IPS-18c (cell line): Measurements from ENCODE around the gene GLRX5.
"Not testable (repeated sequence)": the region's sequence is repeated elsewhere in the genome, so short reads cannot be mapped to it uniquely, and the experiment has no call there.

Experiments
- H3K4me3 ChIP-seq: 2 replicates; pipeline ENCODE4 v1.7.0; 2013; ENCODE audit warnings: low read depth, mild to moderate bottlenecking, low read length, moderate library complexity; ENCODE audit not compliant: insufficient read depth
- H3K9me3 ChIP-seq: one replicate; pipeline ENCODE4 v1.6.1; 2013; ENCODE audit warnings: mild to moderate bottlenecking, low read length, moderate library complexity; ENCODE audit not compliant: control insufficient read depth, insufficient read depth

Gene GLRX5

GRCh38 chr14:95496690-95497259, 38.1 kb upstream of the GLRX5 start:
- H3K4me3 ChIP-seq = no peak overlapping the region
- H3K9me3 ChIP-seq = no peaks in the 10 kb centered on the region

GRCh38 chr14:95497561-95498011, 37.3 kb upstream of the GLRX5 start:
- no peak overlapping the region for H3K4me3 ChIP-seq
- H3K9me3 ChIP-seq = no peaks in the 10 kb centered on the region

GRCh38 chr14:95498622-95499353, 36.1 kb upstream of the GLRX5 start:
- H3K9me3 ChIP-seq = no peaks in the 10 kb centered on the region
- no peak overlapping the region for H3K4me3 ChIP-seq

GRCh38 chr14:95499354-95499750, 35.5 kb upstream of the GLRX5 start:
- Histone ChIP-seq H3K4me3 (no peak overlapping the region), H3K9me3 (no peaks in the 10 kb centered on the region)

- no peak overlapping the region for H3K4me3 ChIP-seq
- H3K9me3 ChIP-seq = no peaks in the 10 kb centered on the region
These were observed 34.6 kb upstream of the GLRX5 start for GRCh38 chr14:95500201-95500681.

- Histone ChIP-seq H3K4me3 (no peak overlapping the region), H3K9me3 (no peaks in the 10 kb centered on the region)
These were observed 34.0 kb upstream of the GLRX5 start for GRCh38 chr14:95500772-95501401.

GRCh38 chr14:95502381-95502950, 32.4 kb upstream of the GLRX5 start:
- no peaks in the 10 kb centered on the region for H3K9me3 ChIP-seq

GRCh38 chr14:95503365-95504134, 31.3 kb upstream of the GLRX5 start:
- Histone ChIP-seq H3K9me3 (no peaks in the 10 kb centered on the region), H3K4me3 (no peak overlapping the region)

More at GRCh38 chr14:95502381-95502950, 32.4 kb upstream of the GLRX5 start:
- H3K4me3 ChIP-seq = no peak overlapping the region

- no peaks in the 10 kb centered on the region for H3K9me3 ChIP-seq
- H3K4me3 ChIP-seq = no peak overlapping the region
These were observed 30.5 kb upstream of the GLRX5 start for GRCh38 chr14:95504135-95505029.

- Histone ChIP-seq H3K4me3 (no peak overlapping the region), H3K9me3 (no peaks in the 10 kb centered on the region)
These were observed 29.7 kb upstream of the GLRX5 start for GRCh38 chr14:95505030-95505589.

GRCh38 chr14:95507174-95507573, 27.7 kb upstream of the GLRX5 start:
- H3K9me3 ChIP-seq = no peaks in the 10 kb centered on the region
- H3K4me3 ChIP-seq = no peak overlapping the region

- Histone ChIP-seq H3K9me3 (no peaks in the 10 kb centered on the region), H3K4me3 (no peak overlapping the region)
These were observed 27.1 kb upstream of the GLRX5 start for GRCh38 chr14:95507701-95508103.

GRCh38 chr14:95508377-95508776, 26.5 kb upstream of the GLRX5 start:
- no peaks in the 10 kb centered on the region for H3K9me3 ChIP-seq
- H3K4me3 ChIP-seq = no peak overlapping the region

- Histone ChIP-seq H3K4me3 (no peak overlapping the region), H3K9me3 (no peaks in the 10 kb centered on the region)
These were observed 25.4 kb upstream of the GLRX5 start for GRCh38 chr14:95509495-95509894.

GRCh38 chr14:95510344-95510743, 24.5 kb upstream of the GLRX5 start:
- H3K4me3 ChIP-seq, H3K9me3 ChIP-seq: not testable (repeated sequence)

- no peaks in the 10 kb centered on the region for H3K9me3 ChIP-seq
These were observed 24.0 kb upstream of the GLRX5 start for GRCh38 chr14:95510804-95511203.

More at GRCh38 chr14:95510804-95511203, 24.0 kb upstream of the GLRX5 start:
- no peak overlapping the region for H3K4me3 ChIP-seq
